Peyer's patch (tissue), 4 donors: ENCODE results near the gene LASP1.

Experiments used
- POLR2A ChIP-seq, 2 donors: fragments of 450-650 bp; IDR thresholded peaks; one replicate each; pipeline ENCODE4 v1.5.1; 2017; ENCODE audit warnings: antibody characterized with exemption in 2 of 2, mild to moderate bottlenecking in 2 of 2, moderate library complexity in 2 of 2
- TF ChIP-seq, protein P1 (sequence below), 6 experiments: fragments of 450-650 bp in 4 of 6; fragments of 200-600 bp in 2 of 6; sonication (generic) in 1 of 6; IDR thresholded peaks; one replicate each; pipeline ENCODE4 v1.5.1; 2017 to 2019; ENCODE audit warnings: antibody characterized with exemption in 6 of 6, mild to moderate bottlenecking in 3 of 6, moderate library complexity in 1 of 6

DNA sequence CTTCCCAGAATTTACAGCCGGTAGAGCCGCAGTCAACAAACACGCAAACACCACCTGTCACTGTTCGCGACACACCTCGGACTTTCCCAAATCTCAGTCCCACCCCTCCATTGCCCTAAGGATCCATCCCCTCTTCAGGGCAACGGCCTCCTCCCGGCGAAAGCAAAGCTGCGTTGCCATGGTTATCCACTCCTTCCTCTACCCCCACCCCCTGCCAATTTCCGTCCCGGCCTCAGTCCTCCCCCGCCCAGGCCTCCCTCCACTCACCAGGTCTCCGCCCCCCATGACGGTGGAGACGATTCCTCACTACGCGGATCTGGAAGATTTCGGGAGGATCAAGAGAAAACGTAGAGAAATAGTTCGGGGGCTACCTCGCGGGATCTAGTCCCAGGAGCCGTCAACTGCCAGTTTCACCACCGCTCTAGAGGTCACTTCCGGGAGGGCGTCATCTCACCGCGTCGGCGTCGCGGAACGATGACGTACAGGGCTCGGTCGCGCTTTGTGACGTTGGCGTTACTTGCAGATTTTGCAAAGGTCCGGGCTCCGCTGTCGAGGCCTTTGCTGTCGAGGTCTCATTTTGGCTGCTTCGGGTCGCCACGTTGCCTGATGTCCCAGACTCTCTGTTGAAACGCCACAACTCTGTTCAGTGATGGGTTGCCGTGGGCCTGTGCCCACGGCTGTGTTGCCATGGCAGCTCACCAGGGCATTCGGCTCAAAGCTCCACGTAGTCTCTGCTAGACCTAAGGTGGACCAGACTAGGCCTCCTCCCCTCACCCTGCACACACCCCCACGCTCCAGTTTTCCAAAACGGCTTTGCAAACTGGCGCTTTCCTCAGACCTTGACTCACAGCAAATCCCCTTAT is 44.7 kb upstream of the LASP1 start, which contains the start of gene CWC25:
- TF ChIP-seq, protein P1, sequence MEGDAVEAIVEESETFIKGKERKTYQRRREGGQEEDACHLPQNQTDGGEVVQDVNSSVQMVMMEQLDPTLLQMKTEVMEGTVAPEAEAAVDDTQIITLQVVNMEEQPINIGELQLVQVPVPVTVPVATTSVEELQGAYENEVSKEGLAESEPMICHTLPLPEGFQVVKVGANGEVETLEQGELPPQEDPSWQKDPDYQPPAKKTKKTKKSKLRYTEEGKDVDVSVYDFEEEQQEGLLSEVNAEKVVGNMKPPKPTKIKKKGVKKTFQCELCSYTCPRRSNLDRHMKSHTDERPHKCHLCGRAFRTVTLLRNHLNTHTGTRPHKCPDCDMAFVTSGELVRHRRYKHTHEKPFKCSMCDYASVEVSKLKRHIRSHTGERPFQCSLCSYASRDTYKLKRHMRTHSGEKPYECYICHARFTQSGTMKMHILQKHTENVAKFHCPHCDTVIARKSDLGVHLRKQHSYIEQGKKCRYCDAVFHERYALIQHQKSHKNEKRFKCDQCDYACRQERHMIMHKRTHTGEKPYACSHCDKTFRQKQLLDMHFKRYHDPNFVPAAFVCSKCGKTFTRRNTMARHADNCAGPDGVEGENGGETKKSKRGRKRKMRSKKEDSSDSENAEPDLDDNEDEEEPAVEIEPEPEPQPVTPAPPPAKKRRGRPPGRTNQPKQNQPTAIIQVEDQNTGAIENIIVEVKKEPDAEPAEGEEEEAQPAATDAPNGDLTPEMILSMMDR (IDR thresholded peaks at IDR 0.05): peak in 1 of 6 experiments; percentile 19
- peak; percentile 83 to 87 for TF ChIP-seq POLR2A (IDR thresholded peaks at IDR 0.05)
